ENCODE measurements around the gene RNF157. TPM values are rescaled to one million over a fixed set of nuclear protein-coding genes. Genes with fewer than 3 reads are reported as not detected.

RNF157 gene
- total and polyA plus RNA-seq, 10 of the 15 experiments (the other 5 are each of a cell fraction or from before 2014, with no cell fraction given) = 1.4 to 15.9 (median 9.6) TPM

GRCh38 chr17:76103274-76104139 is 136.8 kb downstream of the RNF157 start, which contains the start of gene EXOC7 (continued):
- TF ChIP-seq ETV6 (conservative IDR thresholded peaks at IDR 0.05 in 1 of 2, IDR thresholded peaks at IDR 0.05 in 1 of 2; ENCODE audit: borderline replicate concordance in 1 of 2, low read depth in 1 of 2) (no peak), NKRF (conservative IDR thresholded peaks at IDR 0.05) (no peak), MYC (IDR thresholded peaks at IDR 0.05; ENCODE audit: insufficient read depth, insufficient read length, insufficient replicate concordance, low read length, severe bottlenecking) (no peak), KAT2A (conservative IDR thresholded peaks at IDR 0.05; ENCODE audit: control insufficient read depth, low read depth, low read length) (no peak), PAX5 (IDR thresholded peaks at IDR 0.05; ENCODE audit: borderline replicate concordance, low read depth, low read length) (no peak), EP300 (IDR thresholded peaks at IDR 0.05; ENCODE audit: borderline replicate concordance in 1 of 2, control insufficient read depth in 1 of 2, low read depth in 2 of 2, low read length in 2 of 2) (no peak), BMI1 (IDR thresholded peaks at IDR 0.05; ENCODE audit: borderline replicate concordance) (no peak), MXI1 (IDR thresholded peaks at IDR 0.05; ENCODE audit: low read depth, low read length) (0 out of 2 replicates have a peak, but pooled peaks have one; percentile 14), ZNF622 (IDR thresholded peaks at IDR 0.05) (no peak), E4F1 (IDR thresholded peaks at IDR 0.05; ENCODE audit: borderline replicate concordance, partially characterized antibody) (peak; percentile 34), ELK1 (IDR thresholded peaks at IDR 0.05; ENCODE audit: low read depth, low read length) (no peak), RUNX3 (IDR thresholded peaks at IDR 0.05; ENCODE audit: low read length) (peak; percentile 37; the same call in 1 of the 2 replicates), DPF2 (IDR thresholded peaks at IDR 0.05) (no peak), TCF12 (IDR thresholded peaks at IDR 0.05; ENCODE audit: low read depth, low read length) (no peak), PKNOX1 (IDR thresholded peaks at IDR 0.05) (peak; percentile 22; the same call in 1 of the 2 replicates), SMARCA5 (IDR thresholded peaks at IDR 0.05) (0 out of 2 replicates have a peak, but pooled peaks have one; percentile 37), HCFC1 (IDR thresholded peaks at IDR 0.05; ENCODE audit: low read length) (peak; percentile 61), E2F8 (IDR thresholded peaks at IDR 0.05; ENCODE audit: low read depth, partially characterized antibody) (no peak)

Measured in GM12878 (cell line).